ENCODE results near the gene USP36.

GRCh38 chr17:78836420-78837021, 4.1 kb downstream of the USP36 start:
- TF ChIP-seq POLR2A (IDR thresholded peaks at IDR 0.05) = no peak
- TF ChIP-seq, protein P1, sequence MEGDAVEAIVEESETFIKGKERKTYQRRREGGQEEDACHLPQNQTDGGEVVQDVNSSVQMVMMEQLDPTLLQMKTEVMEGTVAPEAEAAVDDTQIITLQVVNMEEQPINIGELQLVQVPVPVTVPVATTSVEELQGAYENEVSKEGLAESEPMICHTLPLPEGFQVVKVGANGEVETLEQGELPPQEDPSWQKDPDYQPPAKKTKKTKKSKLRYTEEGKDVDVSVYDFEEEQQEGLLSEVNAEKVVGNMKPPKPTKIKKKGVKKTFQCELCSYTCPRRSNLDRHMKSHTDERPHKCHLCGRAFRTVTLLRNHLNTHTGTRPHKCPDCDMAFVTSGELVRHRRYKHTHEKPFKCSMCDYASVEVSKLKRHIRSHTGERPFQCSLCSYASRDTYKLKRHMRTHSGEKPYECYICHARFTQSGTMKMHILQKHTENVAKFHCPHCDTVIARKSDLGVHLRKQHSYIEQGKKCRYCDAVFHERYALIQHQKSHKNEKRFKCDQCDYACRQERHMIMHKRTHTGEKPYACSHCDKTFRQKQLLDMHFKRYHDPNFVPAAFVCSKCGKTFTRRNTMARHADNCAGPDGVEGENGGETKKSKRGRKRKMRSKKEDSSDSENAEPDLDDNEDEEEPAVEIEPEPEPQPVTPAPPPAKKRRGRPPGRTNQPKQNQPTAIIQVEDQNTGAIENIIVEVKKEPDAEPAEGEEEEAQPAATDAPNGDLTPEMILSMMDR (IDR thresholded peaks at IDR 0.05) = no peak

Data from prostate gland (tissue), 2 donors.